ENCODE results near the gene DAB2IP.
A peak's percentile ranks its signal among the peaks of the same experiment; 100 is the strongest.

The DAB2IP gene

DNA sequence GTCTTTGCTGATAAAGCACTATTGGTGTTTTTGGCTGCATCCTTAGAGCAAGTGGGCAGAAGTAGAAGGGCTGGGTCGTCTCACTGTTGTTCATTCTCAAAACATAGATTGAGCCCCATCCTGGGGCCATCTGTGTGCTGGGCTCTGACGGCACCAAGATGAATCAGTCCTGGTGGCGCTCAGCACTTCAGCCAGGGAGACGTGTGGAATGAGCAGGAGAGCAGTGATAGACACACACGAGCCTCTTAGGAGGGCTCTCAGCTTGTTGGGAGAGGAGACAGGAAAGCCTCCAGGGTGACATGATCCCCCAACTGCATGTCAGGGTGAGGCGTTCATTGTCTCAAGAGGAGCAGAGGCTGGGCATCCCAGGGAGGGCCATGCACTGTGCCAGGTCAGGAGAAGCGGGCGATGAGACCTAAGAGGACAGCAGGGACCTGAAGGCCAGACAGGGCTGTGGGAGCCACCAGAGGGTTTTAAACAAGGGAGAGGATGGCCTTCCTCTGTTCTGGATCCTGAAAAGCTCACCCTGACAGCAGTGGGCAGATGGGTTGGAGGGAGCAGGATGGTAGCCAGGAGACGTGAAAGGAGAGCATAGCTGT is 115.8 kb downstream of the DAB2IP start:
- DNase-seq: no peak

DNA sequence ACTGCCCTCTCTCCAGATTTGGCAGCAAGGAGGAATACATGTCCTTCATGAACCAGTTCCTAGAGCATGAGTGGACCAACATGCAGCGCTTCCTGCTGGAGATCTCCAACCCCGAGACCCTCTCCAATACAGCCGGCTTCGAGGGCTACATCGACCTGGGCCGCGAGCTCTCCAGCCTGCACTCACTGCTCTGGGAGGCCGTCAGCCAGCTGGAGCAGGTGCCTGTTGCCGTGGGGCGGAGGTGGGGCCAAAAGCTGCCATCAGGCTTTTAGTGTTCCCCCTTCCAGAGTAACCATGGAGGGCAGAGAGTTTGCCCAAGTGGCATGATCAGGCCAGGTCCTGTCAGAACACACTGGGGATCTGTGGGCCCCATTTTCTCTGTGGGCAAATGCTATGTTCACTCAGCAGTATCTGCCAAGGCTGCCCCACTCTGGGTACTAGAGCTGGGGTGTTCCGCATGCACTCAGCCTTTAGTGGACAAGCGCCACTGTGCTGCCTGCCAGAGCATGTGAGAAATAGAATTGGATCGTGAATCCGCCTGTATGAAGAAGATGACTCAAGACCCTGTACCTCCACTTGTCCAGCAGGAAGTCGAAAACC is 117.1 kb downstream of the DAB2IP start:
- no peak for DNase-seq

- no peak for DNase-seq
These were observed 118.5 kb downstream of the DAB2IP start for GRCh38 chr9:121769939-121770338.

DNA sequence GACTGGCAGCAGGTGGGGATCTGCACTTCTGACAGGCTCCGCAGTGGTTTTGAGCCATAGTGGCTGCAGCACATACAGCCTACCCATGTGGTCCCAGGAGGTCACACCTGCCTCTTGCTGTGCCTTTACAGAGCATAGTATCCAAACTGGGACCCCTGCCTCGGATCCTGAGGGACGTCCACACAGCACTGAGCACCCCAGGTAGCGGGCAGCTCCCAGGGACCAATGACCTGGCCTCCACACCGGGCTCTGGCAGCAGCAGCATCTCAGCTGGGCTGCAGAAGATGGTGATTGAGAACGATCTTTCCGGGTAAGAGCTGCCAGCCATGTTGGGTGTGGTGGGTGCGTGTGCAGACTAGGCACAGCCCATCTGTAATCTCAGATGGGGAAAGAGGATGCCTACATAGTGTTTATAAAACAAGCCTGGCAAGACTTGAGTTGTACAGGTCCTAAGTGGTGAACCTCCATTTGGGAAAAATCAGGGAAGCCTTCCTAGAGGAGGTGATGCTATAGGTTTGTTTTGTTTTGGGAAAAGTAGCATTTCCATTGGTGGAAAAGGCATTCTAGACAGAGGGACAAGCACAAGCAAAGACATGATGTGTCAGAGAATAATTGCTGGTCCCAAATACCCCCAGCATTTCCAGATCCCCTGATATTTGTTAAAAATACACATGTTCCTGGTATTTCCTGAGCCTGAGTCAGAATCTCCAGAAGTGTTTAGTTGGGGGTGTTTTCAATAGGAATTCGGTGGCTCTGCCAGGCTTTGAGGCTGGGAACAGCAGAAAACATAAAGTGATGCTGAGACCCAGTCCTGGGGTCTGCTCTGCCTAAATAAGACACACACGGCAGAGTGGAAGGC is 119.2 kb downstream of the DAB2IP start:
- peak; percentile 83 for DNase-seq

- DNase-seq: no peak
These were observed 120.0 kb downstream of the DAB2IP start for GRCh38 chr9:121771418-121771817.

GRCh38 chr9:121771851-121772599 is 120.6 kb downstream of the DAB2IP start:
- DNase-seq: no peak

- no peak for DNase-seq
These were observed 121.3 kb downstream of the DAB2IP start for GRCh38 chr9:121772600-121773285.

GRCh38 chr9:121773286-121773953 is 122.0 kb downstream of the DAB2IP start:
- no peak for DNase-seq

DNA sequence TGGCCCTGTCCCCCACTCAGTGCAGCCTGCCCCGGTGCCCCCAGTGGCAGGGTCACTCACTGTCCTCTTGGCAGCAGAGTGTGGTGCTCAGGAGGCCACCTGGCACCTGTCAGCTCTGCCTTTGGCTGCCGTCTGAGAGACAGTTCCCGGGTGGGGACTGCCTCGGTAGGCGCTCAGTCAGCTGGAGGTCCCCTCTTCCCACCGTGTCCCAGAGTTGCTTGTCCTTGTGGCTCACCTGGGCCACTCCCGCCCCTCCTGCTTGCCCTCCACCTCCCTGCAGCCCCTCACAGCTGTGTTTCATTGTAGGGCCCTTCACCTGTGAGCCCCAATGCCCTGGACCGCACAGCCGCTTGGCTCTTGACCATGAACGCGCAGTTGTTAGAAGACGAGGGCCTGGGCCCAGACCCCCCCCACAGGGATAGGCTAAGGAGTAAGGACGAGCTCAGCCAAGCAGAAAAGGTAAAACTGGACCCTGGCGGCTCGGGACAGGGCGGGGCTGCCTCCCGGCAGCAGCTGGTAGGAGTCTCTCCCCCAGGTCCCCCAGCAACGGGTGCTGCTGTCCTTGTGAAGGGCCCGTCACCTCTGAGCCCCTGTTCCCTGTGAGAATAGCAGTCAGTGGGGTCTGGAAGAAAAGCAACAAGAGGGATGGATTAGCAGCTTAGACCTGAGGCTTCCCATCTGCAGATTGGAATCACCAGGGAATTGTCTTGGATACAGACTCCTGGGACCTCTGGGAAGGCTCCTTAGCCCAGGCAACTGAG is 122.7 kb downstream of the DAB2IP start:
- DNase-seq: no peak

DNA sequence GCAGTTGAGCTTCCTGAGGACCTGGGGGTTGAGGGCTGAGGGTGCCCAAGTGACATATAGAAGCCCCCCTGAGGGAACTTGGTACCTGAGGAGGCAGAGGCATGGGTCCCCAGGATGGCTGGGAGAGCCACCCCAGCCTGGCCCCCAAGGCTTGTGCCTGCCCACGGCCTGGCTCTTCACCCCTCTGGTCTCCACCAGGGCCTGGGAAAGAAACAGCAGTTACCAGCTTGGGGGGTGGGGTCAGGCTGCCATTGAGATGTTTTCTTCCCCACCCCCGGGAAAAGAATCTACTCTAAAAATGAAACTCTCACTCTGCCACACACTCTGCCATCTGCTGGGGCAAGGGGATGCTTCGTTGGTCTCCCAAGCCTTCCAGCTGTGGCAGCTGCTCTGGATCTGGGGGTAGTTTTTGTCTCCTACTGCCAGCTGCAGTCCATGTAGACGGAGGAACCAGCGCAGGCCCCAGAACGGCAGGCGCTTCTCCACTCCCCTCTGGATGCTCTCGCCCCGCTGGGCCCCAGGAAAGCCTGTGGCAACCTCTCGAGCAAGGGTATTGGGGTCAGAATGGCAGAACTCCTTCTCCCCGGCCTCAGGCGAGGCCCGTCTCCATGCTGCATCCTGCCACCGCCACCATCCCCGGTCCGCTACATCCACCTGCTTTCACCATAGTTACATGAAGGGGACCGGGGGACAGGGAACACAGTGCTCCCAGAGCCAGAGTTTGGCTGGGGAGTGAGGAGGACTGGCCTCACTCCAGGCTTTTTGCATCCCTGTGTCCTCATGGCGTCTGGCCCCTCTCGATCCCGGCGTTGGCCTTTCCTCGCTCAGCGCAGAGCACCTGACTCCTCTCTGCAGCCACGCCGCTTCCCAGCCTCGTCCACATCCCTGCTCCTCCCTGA is 123.5 kb downstream of the DAB2IP start:
- DNase-seq: no peak

GRCh38 chr9:121776001-121776738 is 124.7 kb downstream of the DAB2IP start:
- DNase-seq: no peak

GRCh38 chr9:121776739-121777637 is 125.6 kb downstream of the DAB2IP start:
- DNase-seq: no peak

GRCh38 chr9:121778252-121779225 is 127.1 kb downstream of the DAB2IP start:
- no peak for DNase-seq

DNA sequence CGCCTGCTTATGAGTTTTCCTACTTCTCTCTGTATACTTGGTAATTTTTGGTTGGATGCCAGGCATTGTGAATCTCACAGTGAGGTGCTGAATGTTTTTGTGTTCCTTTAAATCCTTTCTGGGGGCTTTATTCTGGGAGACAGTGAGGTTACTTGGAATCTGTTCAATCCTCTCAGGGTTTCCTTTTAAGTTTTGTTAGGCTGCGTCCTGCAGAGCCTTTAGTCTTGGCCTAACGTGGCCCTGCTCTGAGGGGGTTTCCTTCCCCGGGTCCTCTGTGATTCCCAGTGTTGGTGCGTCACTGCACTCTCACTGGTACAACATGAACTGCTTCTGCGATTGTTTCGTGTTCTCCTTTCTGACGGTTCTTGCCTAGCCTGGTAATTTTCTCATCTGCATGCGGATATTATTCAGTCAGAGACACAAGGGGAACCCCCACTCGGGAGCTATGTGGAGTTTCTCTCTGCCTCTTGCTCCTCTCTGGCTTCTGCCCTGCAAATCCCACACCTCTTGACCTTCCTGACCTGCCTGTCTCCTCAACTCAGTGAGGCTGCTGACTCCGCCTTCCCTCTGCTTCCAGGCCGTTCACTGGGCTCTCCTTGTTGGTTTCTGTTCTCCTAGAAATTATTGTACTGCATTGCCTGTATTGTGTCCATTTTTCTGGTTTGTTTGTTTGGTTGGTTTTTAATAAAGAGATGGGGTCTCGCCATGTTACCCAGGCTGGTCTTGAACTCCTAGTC is 128.1 kb downstream of the DAB2IP start:
- no peak for DNase-seq

GRCh38 chr9:121780177-121781040 is 129.0 kb downstream of the DAB2IP start:
- DNase-seq: no peak

All from HCEC 1CT (cell line).